Activated CD4-positive, alpha-beta T cell treated with anti-CD3 and anti-CD28 coated beads for 1 hour (primary cell): ENCODE results near the gene PHACTR2.

Source experiments
- DNase-seq: peaks from one replicate; pipeline ENCODE4 v3.0.0-alpha.2; 2020

PHACTR2 gene

GRCh38 chr6:143743301-143744166, 65.8 kb downstream of the PHACTR2 start:
- DNase-seq: no peak

GRCh38 chr6:143744551-143745165, 66.9 kb downstream of the PHACTR2 start:
- no peak for DNase-seq

- no peak for DNase-seq
Measured at GRCh38 chr6:143745166-143746133, 67.7 kb downstream of the PHACTR2 start.

- no peak for DNase-seq
Measured at GRCh38 chr6:143746202-143747119, 68.7 kb downstream of the PHACTR2 start.

GRCh38 chr6:143747347-143747842, 69.6 kb downstream of the PHACTR2 start:
- DNase-seq: no peak

GRCh38 chr6:143749891-143750290, 72.1 kb downstream of the PHACTR2 start:
- no peak for DNase-seq

GRCh38 chr6:143750877-143751276, 73.1 kb downstream of the PHACTR2 start:
- no peak for DNase-seq

GRCh38 chr6:143752459-143752858, 74.7 kb downstream of the PHACTR2 start:
- no peak for DNase-seq

GRCh38 chr6:143753678-143754077, 75.9 kb downstream of the PHACTR2 start:
- no peak for DNase-seq

- no peak for DNase-seq
Measured at GRCh38 chr6:143754204-143754603, 76.4 kb downstream of the PHACTR2 start.

GRCh38 chr6:143755301-143755744, 77.6 kb downstream of the PHACTR2 start:
- no peak for DNase-seq

- DNase-seq: no peak
Measured at GRCh38 chr6:143757346-143757832, 79.6 kb downstream of the PHACTR2 start.

- DNase-seq: no peak
Measured at GRCh38 chr6:143758551-143758950, 80.8 kb downstream of the PHACTR2 start.

GRCh38 chr6:143759666-143760065, 81.9 kb downstream of the PHACTR2 start:
- DNase-seq: no peak

- DNase-seq: no peak
Measured at GRCh38 chr6:143761074-143761473, 83.3 kb downstream of the PHACTR2 start.

GRCh38 chr6:143762126-143762525, 84.4 kb downstream of the PHACTR2 start:
- DNase-seq: no peak

GRCh38 chr6:143765422-143766184, 87.8 kb downstream of the PHACTR2 start:
- no peak for DNase-seq

GRCh38 chr6:143766185-143766553, 88.4 kb downstream of the PHACTR2 start:
- no peak for DNase-seq

- no peak for DNase-seq
Measured at GRCh38 chr6:143767433-143767832, 89.7 kb downstream of the PHACTR2 start.

- no peak for DNase-seq
Measured at GRCh38 chr6:143772116-143773086, 94.6 kb downstream of the PHACTR2 start.
